ENCODE results near the gene ASXL2. TPM values are rescaled to one million over a fixed set of nuclear protein-coding genes. Genes with fewer than 3 reads are reported as not detected.

Gene ASXL2
- total RNA-seq, 4 donors from 2014 or later, result 4.6 to 29.7 (median 10.6) TPM

DNA sequence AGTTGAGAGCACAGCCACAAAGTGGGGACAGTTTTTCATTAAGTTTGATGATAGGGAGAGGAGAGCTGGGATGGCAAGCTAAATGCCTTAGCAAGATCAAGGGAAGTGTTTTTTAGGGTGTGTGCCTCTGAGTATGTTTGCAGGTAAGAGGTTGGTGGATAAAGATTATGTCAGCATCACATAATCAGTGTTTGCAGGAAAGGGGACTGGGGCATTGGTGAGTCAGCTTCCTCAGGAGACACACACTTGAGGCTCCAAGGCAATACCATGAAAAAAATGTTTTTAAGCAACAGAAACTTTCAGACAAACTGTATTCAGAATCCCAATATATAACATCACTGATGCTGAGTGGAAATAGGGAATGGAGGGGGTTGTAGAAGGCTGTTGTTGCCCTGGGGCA lies 179.5 kb downstream of the ASXL2 start:
- intact Hi-C loops (cut with DNase I; ENCODE audit: low total_unique reads), result no loop called here
- Histone ChIP-seq H3K4me3 (no peak overlapping the region), H3K9me3 (no peaks in the 10 kb centered on the region), H3K36me3 (no peaks in the 10 kb centered on the region), H3K27me3 (no peaks in the 10 kb centered on the region), H3K4me1 (no peaks in the 10 kb centered on the region), H3K27ac (no peak overlapping the region)
- no peak for DNase-seq
- TF ChIP-seq, protein P1, sequence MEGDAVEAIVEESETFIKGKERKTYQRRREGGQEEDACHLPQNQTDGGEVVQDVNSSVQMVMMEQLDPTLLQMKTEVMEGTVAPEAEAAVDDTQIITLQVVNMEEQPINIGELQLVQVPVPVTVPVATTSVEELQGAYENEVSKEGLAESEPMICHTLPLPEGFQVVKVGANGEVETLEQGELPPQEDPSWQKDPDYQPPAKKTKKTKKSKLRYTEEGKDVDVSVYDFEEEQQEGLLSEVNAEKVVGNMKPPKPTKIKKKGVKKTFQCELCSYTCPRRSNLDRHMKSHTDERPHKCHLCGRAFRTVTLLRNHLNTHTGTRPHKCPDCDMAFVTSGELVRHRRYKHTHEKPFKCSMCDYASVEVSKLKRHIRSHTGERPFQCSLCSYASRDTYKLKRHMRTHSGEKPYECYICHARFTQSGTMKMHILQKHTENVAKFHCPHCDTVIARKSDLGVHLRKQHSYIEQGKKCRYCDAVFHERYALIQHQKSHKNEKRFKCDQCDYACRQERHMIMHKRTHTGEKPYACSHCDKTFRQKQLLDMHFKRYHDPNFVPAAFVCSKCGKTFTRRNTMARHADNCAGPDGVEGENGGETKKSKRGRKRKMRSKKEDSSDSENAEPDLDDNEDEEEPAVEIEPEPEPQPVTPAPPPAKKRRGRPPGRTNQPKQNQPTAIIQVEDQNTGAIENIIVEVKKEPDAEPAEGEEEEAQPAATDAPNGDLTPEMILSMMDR (IDR thresholded peaks at IDR 0.05), result no peak
- TF ChIP-seq POLR2A (IDR thresholded peaks at IDR 0.05), result no peak

DNA sequence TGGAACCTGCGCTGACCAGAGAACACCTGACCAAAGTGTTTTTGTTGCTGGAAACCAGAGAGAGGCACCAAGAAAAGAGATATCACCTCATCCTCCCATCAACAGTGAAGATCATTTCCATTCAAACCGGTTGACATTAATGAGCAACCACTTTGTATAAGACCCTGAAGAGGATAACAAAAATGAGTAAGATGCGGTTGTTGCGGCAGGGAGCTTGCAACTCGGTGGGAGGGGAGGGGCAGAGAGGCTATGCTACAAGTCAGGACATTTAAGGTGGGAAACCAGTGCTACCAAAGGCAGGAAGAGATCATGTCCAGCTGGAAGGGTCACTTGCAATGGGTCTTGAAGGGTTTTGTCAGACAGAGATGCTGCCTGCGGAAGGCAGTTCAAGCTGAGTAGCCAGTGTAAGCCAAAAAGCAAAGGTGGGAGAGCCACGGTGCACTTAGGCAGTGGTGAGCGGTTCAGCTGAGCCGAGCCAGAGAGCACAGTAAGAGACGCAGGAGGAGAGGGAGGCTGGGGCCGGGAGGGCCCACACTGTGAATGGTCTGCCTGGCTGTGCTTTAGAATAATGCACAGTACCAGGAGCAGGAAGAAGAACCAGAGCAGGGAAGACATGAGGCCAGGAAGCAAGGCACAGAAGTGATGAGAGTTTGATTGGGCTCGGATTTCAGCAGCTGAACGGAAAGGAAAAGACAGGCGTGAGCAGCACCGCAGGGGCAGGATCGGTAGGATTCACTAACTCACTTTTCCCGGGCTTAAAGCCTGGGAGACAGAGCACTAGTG lies 180.5 kb downstream of the ASXL2 start:
- no peak for DNase-seq
- intact Hi-C loops (cut with DNase I; ENCODE audit: low total_unique reads), result no loop called here
- Histone ChIP-seq H3K4me3 (no peak overlapping the region), H3K4me1 (no peaks in the 10 kb centered on the region), H3K27me3 (no peaks in the 10 kb centered on the region), H3K27ac (no peak overlapping the region), H3K36me3 (no peaks in the 10 kb centered on the region), H3K9me3 (no peaks in the 10 kb centered on the region)
- TF ChIP-seq POLR2A (IDR thresholded peaks at IDR 0.05), result no peak
- TF ChIP-seq, protein P1 (IDR thresholded peaks at IDR 0.05), result no peak

DNA sequence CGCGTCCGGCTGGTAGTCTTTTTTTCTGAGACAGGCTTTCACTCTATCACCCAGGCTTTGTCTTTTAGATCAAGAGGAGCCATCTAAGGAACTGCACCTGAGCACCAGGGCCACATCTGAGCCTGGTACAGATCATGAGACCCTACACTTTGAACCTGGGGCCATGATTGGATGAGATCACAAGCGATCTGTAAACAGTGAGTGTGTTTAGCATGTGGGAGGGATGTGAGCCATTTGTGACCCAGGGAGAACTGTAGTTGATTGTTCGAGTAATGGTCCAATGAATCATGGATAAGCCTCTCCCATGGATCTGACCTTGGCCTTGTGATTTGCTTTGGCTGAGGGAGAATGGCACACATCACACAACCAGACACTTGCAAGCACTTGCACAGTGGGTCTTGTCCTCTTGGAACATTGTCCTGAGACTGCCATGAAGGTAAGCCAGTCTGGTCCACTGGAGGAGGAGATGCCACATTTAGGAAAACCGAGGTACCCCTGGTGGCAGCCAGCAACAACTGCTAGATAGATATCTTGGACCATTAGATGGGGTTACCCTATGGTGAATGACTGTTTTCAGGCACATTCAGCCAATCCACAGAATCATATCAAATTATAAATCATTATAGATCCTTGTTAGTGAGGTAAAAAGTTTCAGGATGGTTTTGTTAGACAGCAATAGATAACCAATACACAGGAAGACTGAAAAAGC lies 185.4 kb downstream of the ASXL2 start:
- no peak for DNase-seq
- no peak for TF ChIP-seq POLR2A (IDR thresholded peaks at IDR 0.05)
- TF ChIP-seq, protein P1 (IDR thresholded peaks at IDR 0.05), result no peak
- intact Hi-C loops (cut with DNase I; ENCODE audit: low total_unique reads), result no loop called here
- H3K9me3 ChIP-seq, result no peaks in the 10 kb centered on the region
- no peaks in the 10 kb centered on the region for H3K27me3 ChIP-seq
- no peaks in the 10 kb centered on the region for H3K4me1 ChIP-seq
- no peak overlapping the region for H3K27ac ChIP-seq
- no peaks in the 10 kb centered on the region for H3K36me3 ChIP-seq
- H3K4me3 ChIP-seq, result no peak overlapping the region

DNA sequence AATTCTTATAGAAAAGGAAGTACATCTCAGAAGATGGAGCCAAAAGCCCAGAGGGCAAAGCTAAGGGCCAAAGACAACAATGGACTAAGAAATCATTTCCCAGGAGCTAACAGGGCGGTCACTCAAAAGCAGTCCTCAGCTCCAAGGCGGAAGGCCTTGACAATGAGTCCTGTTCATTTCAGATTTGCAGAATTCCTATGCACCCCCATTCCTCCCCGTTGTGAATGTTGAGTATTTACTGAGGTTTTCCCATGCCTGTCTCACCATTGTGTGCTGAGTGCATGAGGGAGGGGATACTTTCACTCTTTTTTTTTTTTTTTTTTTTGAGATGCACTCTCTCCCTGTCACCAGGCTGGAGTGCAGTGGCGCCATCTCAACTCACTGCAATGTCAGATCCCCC lies 186.1 kb downstream of the ASXL2 start:
- no peaks in the 10 kb centered on the region for H3K27me3 ChIP-seq
- H3K4me3 ChIP-seq, result no peak overlapping the region
- no peaks in the 10 kb centered on the region for H3K36me3 ChIP-seq
- intact Hi-C loops (cut with DNase I; ENCODE audit: low total_unique reads), result no loop called here
- no peaks in the 10 kb centered on the region for H3K9me3 ChIP-seq
- TF ChIP-seq, protein P1 (IDR thresholded peaks at IDR 0.05), result no peak
- no peak for TF ChIP-seq POLR2A (IDR thresholded peaks at IDR 0.05)
- no peaks in the 10 kb centered on the region for H3K4me1 ChIP-seq
- DNase-seq, result no peak
- no peak overlapping the region for H3K27ac ChIP-seq

DNA sequence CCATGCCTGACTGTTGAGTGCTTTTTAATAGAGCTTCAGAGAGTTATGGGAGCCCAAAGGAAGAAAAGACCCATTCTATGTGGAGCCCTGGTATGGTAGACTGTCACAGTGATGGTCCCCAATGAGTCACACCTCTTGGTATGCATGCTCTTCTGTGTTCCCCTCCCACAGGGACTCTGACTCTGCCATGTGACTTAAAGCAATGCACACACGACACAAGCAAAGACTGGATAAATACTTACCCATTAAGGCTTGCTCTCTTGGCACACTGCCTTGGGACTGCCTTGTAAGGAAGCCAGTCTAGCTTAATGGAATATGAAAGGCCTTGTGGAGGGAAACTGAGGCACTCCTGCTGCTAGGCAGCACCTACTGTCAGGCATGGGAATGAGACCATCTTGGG lies 188.2 kb downstream of the ASXL2 start:
- TF ChIP-seq, protein P1 (IDR thresholded peaks at IDR 0.05), result no peak
- TF ChIP-seq POLR2A (IDR thresholded peaks at IDR 0.05), result no peak
- intact Hi-C loops (cut with DNase I; ENCODE audit: low total_unique reads), result no loop called here
- Histone ChIP-seq H3K27ac (no peak overlapping the region), H3K9me3 (no peaks in the 10 kb centered on the region), H3K4me1 (no peaks in the 10 kb centered on the region), H3K4me3 (no peak overlapping the region), H3K36me3 (no peaks in the 10 kb centered on the region), H3K27me3 (no peaks in the 10 kb centered on the region)
- no peak for DNase-seq
